Osteoblast (primary cell): ENCODE data around the gene ZFYVE19. TPM values are rescaled to one million over a fixed set of nuclear protein-coding genes. Genes with fewer than 3 reads are reported as not detected.
"Not testable (repeated sequence)": the region's sequence is repeated elsewhere in the genome, so short reads cannot be mapped to it uniquely, and the experiment has no call there.

Experiments
- DNase-seq: peaks from one replicate; pipeline ENCODE4 v3.0.0; 2011; ENCODE audit warnings: low spot score, mixed read lengths; ENCODE audit not compliant: insufficient read length; ENCODE audit errors: missing footprints
- H2AFZ ChIP-seq: 2 replicates; pipeline ENCODE4 v1.6.0; 2011; ENCODE audit warnings: mild to moderate bottlenecking, low read length
- H3K27ac ChIP-seq: 2 replicates; pipeline ENCODE4 v1.5.1; 2011; ENCODE audit warnings: mild to moderate bottlenecking, low read depth, low read length, moderate library complexity
- H3K27me3 ChIP-seq: 2 replicates; pipeline ENCODE4 v1.6.0; 2012; ENCODE audit warnings: mild to moderate bottlenecking, control low read depth, inconsistent platforms, low read length, moderate library complexity; ENCODE audit not compliant: insufficient read depth
- H3K36me3 ChIP-seq: 2 replicates; pipeline ENCODE4 v1.5.1; 2011; ENCODE audit warnings: mild to moderate bottlenecking, low read length, control low read depth, moderate library complexity; ENCODE audit not compliant: insufficient read depth
- H3K4me1 ChIP-seq: 2 replicates; pipeline ENCODE4 v1.5.1; 2011; ENCODE audit warnings: mild to moderate bottlenecking, low read length, control low read depth, moderate library complexity; ENCODE audit not compliant: insufficient read depth
- H3K4me2 ChIP-seq: 2 replicates; pipeline ENCODE4 v1.6.0; 2011; ENCODE audit warnings: mild to moderate bottlenecking, low read length; ENCODE audit not compliant: insufficient read depth
- H3K4me3 ChIP-seq: fragments of 200-600 bp; sonication (generic); 3 replicates; pipeline ENCODE4 v1.5.1; 2012; ENCODE audit warnings: mild to moderate bottlenecking, low read length, inconsistent platforms; ENCODE audit not compliant: insufficient read depth
- H3K79me2 ChIP-seq: 2 replicates; pipeline ENCODE4 v1.6.0; 2012; ENCODE audit warnings: mild to moderate bottlenecking, low read length, control low read depth, inconsistent platforms; ENCODE audit not compliant: insufficient read depth
- H3K9me3 ChIP-seq: 2 replicates; pipeline ENCODE4 v1.5.1; 2011; ENCODE audit warnings: low read depth, low read length, control low read depth
- H4K20me1 ChIP-seq: 2 replicates; pipeline ENCODE4 v1.6.0; 2012; ENCODE audit warnings: mild to moderate bottlenecking, low read length, control low read depth; ENCODE audit not compliant: insufficient read depth
- CTCF ChIP-seq: IDR thresholded peaks from 2 replicates; pipeline ENCODE4 v1.5.1; 2011; ENCODE audit warnings: mild to moderate bottlenecking, low read depth, low read length, moderate library complexity; ENCODE audit errors: extremely low read depth
- small RNA-seq: library from RNA; depleted of rRNA; stranded (forward); fragments of <200 nt; gene quantifications from one replicate; pipeline ENCODE3, GENCODE V24; 2012
- total RNA-seq: library from RNA; depleted of rRNA; stranded (reverse); fragments of >200 nt; gene quantifications from 2 replicates; pipeline ENCODE4 v1.2.3, GENCODE V29; 2012

ZFYVE19 gene
- total RNA-seq, 1 donor: 17.4 TPM

DNA sequence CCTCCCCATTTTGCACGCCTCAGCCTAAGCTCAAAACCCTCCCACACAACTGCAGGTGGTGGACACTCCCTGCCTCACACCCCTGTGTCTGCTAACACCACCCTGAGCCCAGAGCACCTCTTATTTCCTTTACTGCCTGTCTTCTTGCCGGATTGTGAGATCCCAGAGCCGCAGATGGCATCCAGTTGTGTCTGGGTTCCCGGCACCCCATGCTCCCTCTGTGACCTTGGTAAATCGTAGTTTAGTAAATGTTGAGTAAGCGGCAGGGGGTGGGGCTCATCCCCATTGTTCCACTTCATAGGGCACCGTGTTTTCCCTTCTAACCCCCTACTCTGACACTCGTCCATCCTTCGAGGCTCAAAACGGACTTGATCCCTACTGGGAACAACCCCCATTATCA lies 51.8 kb downstream of the ZFYVE19 start:
- no peak for DNase-seq
- no peak for TF ChIP-seq CTCF
- Histone ChIP-seq H3K36me3 (no peaks in the 10 kb centered on the region), H3K79me2 (no peaks in the 10 kb centered on the region), H3K4me1 (no peaks in the 10 kb centered on the region), H3K9me3 (no peaks in the 10 kb centered on the region), H4K20me1 (no peaks in the 10 kb centered on the region), H3K27ac (no peak overlapping the region), H2AFZ (no peak overlapping the region), H3K4me2 (no peak overlapping the region), H3K27me3 (peaks cover 3% of the 10 kb centered on the region), H3K4me3 (no peak overlapping the region)

DNA sequence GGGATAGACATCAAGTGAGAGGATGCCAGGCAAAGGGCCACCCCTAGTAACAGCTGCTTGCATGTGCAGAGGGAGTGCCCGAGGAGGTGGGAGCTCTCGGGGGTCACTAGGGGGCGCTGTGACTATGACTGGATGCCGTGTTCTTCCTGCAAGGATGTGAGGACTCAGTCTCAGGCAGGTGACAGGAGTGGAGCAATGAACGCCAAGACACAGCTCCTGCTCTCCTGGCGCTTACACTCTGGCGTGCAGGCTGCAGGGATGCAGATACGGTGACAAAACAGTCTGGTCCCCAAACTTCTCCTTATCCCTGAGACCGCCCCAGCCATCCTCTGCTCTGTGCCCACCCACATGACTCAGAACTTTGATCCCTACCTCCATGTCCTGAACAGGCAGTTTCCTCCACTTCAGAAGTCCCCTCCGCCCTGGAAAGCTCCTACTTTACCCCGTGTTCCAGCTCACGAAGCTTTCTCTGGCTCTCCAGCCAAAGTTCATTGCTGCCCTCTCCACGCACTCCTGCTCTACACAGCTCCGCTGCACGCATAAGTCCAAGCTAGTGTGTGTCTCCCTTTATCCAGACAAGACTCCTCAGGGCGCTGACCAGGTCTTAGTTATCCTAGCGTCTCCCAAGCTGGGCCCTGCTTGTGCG lies 52.4 kb downstream of the ZFYVE19 start:
- no peaks in the 10 kb centered on the region for H3K36me3 ChIP-seq
- no peaks in the 10 kb centered on the region for H3K4me1 ChIP-seq
- no peaks in the 10 kb centered on the region for H3K9me3 ChIP-seq
- TF ChIP-seq CTCF: peak; percentile 88
- no peak overlapping the region for H2AFZ ChIP-seq
- no peak overlapping the region for H3K4me2 ChIP-seq
- peak; percentile 94 for DNase-seq
- H3K27ac ChIP-seq: no peak overlapping the region
- peaks cover 3% of the 10 kb centered on the region for H3K27me3 ChIP-seq
- no peaks in the 10 kb centered on the region for H3K79me2 ChIP-seq
- no peak overlapping the region for H3K4me3 ChIP-seq
- no peaks in the 10 kb centered on the region for H4K20me1 ChIP-seq

DNA sequence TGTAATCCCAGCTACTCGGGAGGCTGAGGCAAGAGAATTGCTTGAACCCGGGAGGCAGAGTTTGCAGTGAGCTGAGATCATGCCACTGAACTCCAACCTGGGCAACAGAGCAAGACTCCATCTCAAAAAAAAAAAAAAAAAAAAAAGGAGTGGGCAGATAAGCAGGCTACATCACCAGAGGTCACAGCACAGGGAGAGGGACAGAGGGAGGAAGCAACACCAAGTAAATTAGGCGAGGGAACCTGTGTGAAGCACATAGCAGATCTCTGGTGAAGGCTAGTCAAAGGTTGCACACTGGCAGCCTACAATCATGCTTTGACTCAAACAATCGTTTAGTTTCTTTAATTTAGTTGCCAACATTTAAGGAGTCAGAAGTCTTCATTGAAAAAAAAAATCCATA lies 54.3 kb downstream of the ZFYVE19 start:
- H3K79me2 ChIP-seq, H3K27me3 ChIP-seq, H4K20me1 ChIP-seq, H3K9me3 ChIP-seq, H3K4me3 ChIP-seq, H3K4me1 ChIP-seq, H3K4me2 ChIP-seq, H3K27ac ChIP-seq, H3K36me3 ChIP-seq, H2AFZ ChIP-seq: not testable (repeated sequence)
- peak; percentile 13 for DNase-seq

GRCh38 chr15:40863660-40864270 lies 56.9 kb downstream of the ZFYVE19 start:
- no peak overlapping the region for H3K4me2 ChIP-seq
- no peak overlapping the region for H3K27ac ChIP-seq
- no peak for DNase-seq
- no peak for TF ChIP-seq CTCF
- no peaks in the 10 kb centered on the region for H3K9me3 ChIP-seq
- no peaks in the 10 kb centered on the region for H3K4me1 ChIP-seq
- no peak overlapping the region for H3K4me3 ChIP-seq
- peaks cover 3% of the 10 kb centered on the region for H3K27me3 ChIP-seq
- H3K36me3 ChIP-seq: no peaks in the 10 kb centered on the region
- no peaks in the 10 kb centered on the region for H3K79me2 ChIP-seq
- no peaks in the 10 kb centered on the region for H4K20me1 ChIP-seq
- no peak overlapping the region for H2AFZ ChIP-seq

Small RNA genes within 50 kb of the gene (small RNA-seq; reads per million reads assigned to genes)
- gene SUMO2P15: not detected

Other genes starting within 250 kb of the ZFYVE19 start
- 16.3 and 18.6 TPM in 2 replicates for gene CCDC32, start 242.0 kb upstream of the ZFYVE19 start, total RNA-seq
- gene RPUSD2, start 237.8 kb upstream of the ZFYVE19 start, total RNA-seq: 9.0 and 11.5 TPM in 2 replicates
- 3.5 and 3.6 TPM in 2 replicates for gene KNL1, start 212.8 kb upstream of the ZFYVE19 start, total RNA-seq
- 1.8 TPM in 2 replicates for gene RAD51, start 111.9 kb upstream of the ZFYVE19 start, total RNA-seq
- 18.6 and 19.9 TPM in 2 replicates for gene RMDN3, start 51.8 kb upstream of the ZFYVE19 start, total RNA-seq
- gene GCHFR, start 43.0 kb upstream of the ZFYVE19 start, total RNA-seq: 4.4 and 4.7 TPM in 2 replicates
- under 0.01 and 0.29 TPM in 2 replicates for gene C15orf62, start 37.1 kb upstream of the ZFYVE19 start, total RNA-seq
- gene DNAJC17, start 384 bp downstream of the ZFYVE19 start, total RNA-seq: 14.8 and 15.6 TPM in 2 replicates
- gene PPP1R14D, start 21.6 kb downstream of the ZFYVE19 start, total RNA-seq: not detected in 2 replicates
- 0.72 and 0.88 TPM in 2 replicates for gene SPINT1, start 37.0 kb downstream of the ZFYVE19 start, total RNA-seq
- 0.36 TPM in 1 of 2 replicates, not detected in the other for gene RHOV, start 67.1 kb downstream of the ZFYVE19 start, total RNA-seq
- 55.4 and 60.8 TPM in 2 replicates for gene VPS18, start 87.4 kb downstream of the ZFYVE19 start, total RNA-seq
- not detected in 2 replicates for gene DLL4, start 122.3 kb downstream of the ZFYVE19 start, total RNA-seq
- gene CHAC1, start 146.4 kb downstream of the ZFYVE19 start, total RNA-seq: 30.0 and 30.1 TPM in 2 replicates